Fibroblast of lung (primary cell): ENCODE data around the gene AP2A2. TPM values are rescaled to one million over a fixed set of nuclear protein-coding genes. Genes with fewer than 3 reads are reported as not detected.

ENCODE experiments used
- DNase-seq, 2 donors: peaks; one replicate each; pipeline versions ENCODE4 v3.0.0 to v3.0.0-alpha.2; 2010; ENCODE audit warnings: low read depth in 2 of 2
- H2AFZ ChIP-seq: 2 replicates; pipeline ENCODE4 v1.5.1; 2012; ENCODE audit warnings: low read length, control low read depth, inconsistent platforms
- H3K27ac ChIP-seq: 2 replicates; pipeline ENCODE4 v1.5.1; 2011; ENCODE audit warnings: low read length, control low read depth; ENCODE audit not compliant: insufficient read depth
- H3K27me3 ChIP-seq: 2 replicates; pipeline ENCODE4 v1.5.1; 2011; ENCODE audit warnings: mild to moderate bottlenecking, low read length; ENCODE audit not compliant: control insufficient read depth, insufficient read depth
- H3K36me3 ChIP-seq: 2 replicates; pipeline ENCODE4 v1.5.1; 2011; ENCODE audit warnings: low read length; ENCODE audit not compliant: control insufficient read depth, insufficient read depth
- H3K4me1 ChIP-seq: 2 replicates; pipeline ENCODE4 v1.5.1; 2011; ENCODE audit warnings: low read length; ENCODE audit not compliant: control insufficient read depth, insufficient read depth; ENCODE audit errors: extremely low read depth
- H3K4me2 ChIP-seq: 2 replicates; pipeline ENCODE4 v1.5.1; 2011; ENCODE audit warnings: low read length, control low read depth; ENCODE audit not compliant: insufficient read depth; ENCODE audit errors: extremely low read depth
- H3K4me3 ChIP-seq, 4 experiments: fragments of 200-600 bp in 1 of 4; sonication (generic) in 1 of 4; replicated peaks in 1 of 4; 2 replicates each; pipeline ENCODE4 v1.5.1; 2011 to 2016; ENCODE audit warnings: low read length in 4 of 4, low read depth in 3 of 4, mild to moderate bottlenecking in 3 of 4, control low read depth in 2 of 4, inconsistent platforms in 1 of 4, mixed read lengths in 1 of 4; ENCODE audit not compliant: insufficient read depth in 1 of 4; ENCODE audit errors: control extremely low read depth in 1 of 4
- H3K79me2 ChIP-seq: 2 replicates; pipeline ENCODE4 v1.5.1; 2012; ENCODE audit warnings: mild to moderate bottlenecking, low read length, inconsistent platforms; ENCODE audit not compliant: control insufficient read depth, insufficient read depth
- H3K9ac ChIP-seq: 2 replicates; pipeline ENCODE4 v1.5.1; 2011; ENCODE audit warnings: mild to moderate bottlenecking, low read length, control low read depth; ENCODE audit not compliant: insufficient read depth
- H3K9me3 ChIP-seq: 2 replicates; pipeline ENCODE4 v1.5.1; 2012; ENCODE audit warnings: low read depth, low read length; ENCODE audit not compliant: control insufficient read depth, insufficient read depth
- H4K20me1 ChIP-seq: 2 replicates; pipeline ENCODE4 v1.5.1; 2011; ENCODE audit warnings: low read length; ENCODE audit not compliant: control insufficient read depth, insufficient read depth; ENCODE audit errors: extremely low read depth
- CTCF ChIP-seq, 2 donors: IDR thresholded peaks in 1 of 2; conservative IDR thresholded peaks in 1 of 2; 1 replicate in 1 of 2; 2 replicates in 1 of 2; pipeline ENCODE4 v1.5.1; 2011 to 2012; ENCODE audit warnings: low read length in 2 of 2, control low read depth in 1 of 2, inconsistent platforms in 1 of 2, low read depth in 1 of 2, mild to moderate bottlenecking in 1 of 2
- EZH2 ChIP-seq: IDR thresholded peaks from 2 replicates; pipeline ENCODE4 v1.5.1; 2012; ENCODE audit warnings: low read length, control low read depth, mild to moderate bottlenecking; ENCODE audit errors: missing control alignments
- polyA plus RNA-seq, 2 donors: library from polyadenylated mRNA; depleted of rRNA in 1 of 2; stranded (reverse) in 1 of 2; unstranded in 1 of 2; fragments of >200 nt; gene quantifications; 2 replicates each; pipeline ENCODE4 v1.2.1, GENCODE V29; 2011 to 2012; ENCODE audit warnings: missing spikeins in 1 of 2
- total RNA-seq: library from RNA; depleted of rRNA; stranded (reverse); fragments of >200 nt; gene quantifications from 2 replicates; pipeline ENCODE4 v1.2.1, GENCODE V29; 2014

Gene AP2A2
- total and polyA plus RNA-seq, 2 donors (not counting 1 experiment from before 2014, with no cell fraction given), result 21.6 to 46.1 TPM

GRCh38 chr11:1049071-1049405 lies 123.4 kb downstream of the AP2A2 start:
- H3K4me2 ChIP-seq, result no peak overlapping the region
- H3K4me3 ChIP-seq, result no peak overlapping the region
- no peaks in the 10 kb centered on the region for H3K36me3 ChIP-seq
- H3K4me1 ChIP-seq, result no peaks in the 10 kb centered on the region
- TF ChIP-seq EZH2, result no peak
- no peak for TF ChIP-seq CTCF (conservative IDR thresholded peaks at IDR 0.05 in 1 of 2, IDR thresholded peaks at IDR 0.05 in 1 of 2; ENCODE audit: low read depth in 1 of 2, low read length in 2 of 2)
- no peaks in the 10 kb centered on the region for H4K20me1 ChIP-seq
- H3K27ac ChIP-seq, result no peak overlapping the region
- no peak overlapping the region for H3K9ac ChIP-seq
- H3K9me3 ChIP-seq, result no peaks in the 10 kb centered on the region
- no peak overlapping the region for H2AFZ ChIP-seq
- H3K79me2 ChIP-seq, result no peaks in the 10 kb centered on the region
- DNase-seq, result no peak
- peaks cover 7% of the 10 kb centered on the region for H3K27me3 ChIP-seq

- H3K27ac ChIP-seq, result no peak overlapping the region
- H3K4me2 ChIP-seq, result no peak overlapping the region
- H3K79me2 ChIP-seq, result no peaks in the 10 kb centered on the region
- H3K4me1 ChIP-seq, result no peaks in the 10 kb centered on the region
- H3K9ac ChIP-seq, result no peak overlapping the region
- TF ChIP-seq EZH2, result no peak
- TF ChIP-seq CTCF (conservative IDR thresholded peaks at IDR 0.05 in 1 of 2, IDR thresholded peaks at IDR 0.05 in 1 of 2; ENCODE audit: low read depth in 1 of 2, low read length in 2 of 2), result no peak
- no peaks in the 10 kb centered on the region for H4K20me1 ChIP-seq
- H3K36me3 ChIP-seq, result no peaks in the 10 kb centered on the region
- H3K27me3 ChIP-seq, result peaks cover 9% of the 10 kb centered on the region
- no peak overlapping the region for H3K4me3 ChIP-seq
- no peaks in the 10 kb centered on the region for H3K9me3 ChIP-seq
- no peak for DNase-seq
- H2AFZ ChIP-seq, result no peak overlapping the region
These were observed 123.8 kb downstream of the AP2A2 start for GRCh38 chr11:1049431-1049891.

- Histone ChIP-seq H4K20me1 (no peaks in the 10 kb centered on the region), H3K36me3 (no peaks in the 10 kb centered on the region), H3K9me3 (no peaks in the 10 kb centered on the region), H3K9ac (no peak overlapping the region), H3K79me2 (no peaks in the 10 kb centered on the region), H3K27ac (no peak overlapping the region), H3K4me1 (no peaks in the 10 kb centered on the region), H3K4me3 (no peak overlapping the region), H3K4me2 (no peak overlapping the region), H2AFZ (no peak overlapping the region), H3K27me3 (peaks cover 9% of the 10 kb centered on the region)
- TF ChIP-seq CTCF (conservative IDR thresholded peaks at IDR 0.05 in 1 of 2, IDR thresholded peaks at IDR 0.05 in 1 of 2; ENCODE audit: low read depth in 1 of 2, low read length in 2 of 2) (no peak), EZH2 (no peak)
- DNase-seq, result no peak
These were observed 124.4 kb downstream of the AP2A2 start for GRCh38 chr11:1049911-1050580.
